Neural progenitor cell (in vitro differentiated cells): Measurements from ENCODE around the gene MBNL2.

Experiments used
- EZH2 ChIP-seq: fragments of 200-600 bp; sonication (generic); IDR thresholded peaks from 2 replicates; pipeline ENCODE4 v1.6.1; 2017; ENCODE audit warnings: antibody characterized with exemption, mild to moderate bottlenecking, moderate library complexity
- TF ChIP-seq, protein P1 (sequence below): fragments of 200-600 bp; sonication (generic); IDR thresholded peaks from 2 replicates; pipeline ENCODE4 v1.5.1; 2017; ENCODE audit warnings: antibody characterized with exemption, mild to moderate bottlenecking

DNA sequence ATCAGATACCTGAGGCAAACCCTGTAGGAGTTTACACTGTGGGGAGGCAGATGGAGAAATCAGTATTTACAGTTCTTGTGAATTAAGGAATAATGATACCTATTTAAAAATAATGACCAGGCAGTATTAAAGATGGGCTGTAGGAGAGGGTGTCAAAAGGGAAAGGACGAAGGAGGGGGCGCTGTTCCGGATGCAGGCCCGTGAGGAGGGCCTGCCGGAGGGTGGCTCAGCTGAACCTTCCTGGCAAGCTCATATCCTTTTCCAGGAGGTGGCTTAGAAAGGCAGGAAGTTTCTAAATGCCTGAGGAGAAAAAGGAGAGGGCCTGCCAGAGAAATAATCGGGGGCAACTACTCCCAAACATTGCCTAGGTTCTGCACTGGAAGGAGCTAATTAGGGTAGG lies 46.6 kb downstream of the MBNL2 start:
- TF ChIP-seq, protein P1, sequence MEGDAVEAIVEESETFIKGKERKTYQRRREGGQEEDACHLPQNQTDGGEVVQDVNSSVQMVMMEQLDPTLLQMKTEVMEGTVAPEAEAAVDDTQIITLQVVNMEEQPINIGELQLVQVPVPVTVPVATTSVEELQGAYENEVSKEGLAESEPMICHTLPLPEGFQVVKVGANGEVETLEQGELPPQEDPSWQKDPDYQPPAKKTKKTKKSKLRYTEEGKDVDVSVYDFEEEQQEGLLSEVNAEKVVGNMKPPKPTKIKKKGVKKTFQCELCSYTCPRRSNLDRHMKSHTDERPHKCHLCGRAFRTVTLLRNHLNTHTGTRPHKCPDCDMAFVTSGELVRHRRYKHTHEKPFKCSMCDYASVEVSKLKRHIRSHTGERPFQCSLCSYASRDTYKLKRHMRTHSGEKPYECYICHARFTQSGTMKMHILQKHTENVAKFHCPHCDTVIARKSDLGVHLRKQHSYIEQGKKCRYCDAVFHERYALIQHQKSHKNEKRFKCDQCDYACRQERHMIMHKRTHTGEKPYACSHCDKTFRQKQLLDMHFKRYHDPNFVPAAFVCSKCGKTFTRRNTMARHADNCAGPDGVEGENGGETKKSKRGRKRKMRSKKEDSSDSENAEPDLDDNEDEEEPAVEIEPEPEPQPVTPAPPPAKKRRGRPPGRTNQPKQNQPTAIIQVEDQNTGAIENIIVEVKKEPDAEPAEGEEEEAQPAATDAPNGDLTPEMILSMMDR = no peak
- TF ChIP-seq EZH2 = no peak
